ENCODE measurements around the gene ESR2. TPM values are rescaled to one million over a fixed set of nuclear protein-coding genes. Genes with fewer than 3 reads are reported as not detected.

Gene ESR2
- total RNA-seq, 1 donor from 2014 or later: 0.16 TPM

DNA sequence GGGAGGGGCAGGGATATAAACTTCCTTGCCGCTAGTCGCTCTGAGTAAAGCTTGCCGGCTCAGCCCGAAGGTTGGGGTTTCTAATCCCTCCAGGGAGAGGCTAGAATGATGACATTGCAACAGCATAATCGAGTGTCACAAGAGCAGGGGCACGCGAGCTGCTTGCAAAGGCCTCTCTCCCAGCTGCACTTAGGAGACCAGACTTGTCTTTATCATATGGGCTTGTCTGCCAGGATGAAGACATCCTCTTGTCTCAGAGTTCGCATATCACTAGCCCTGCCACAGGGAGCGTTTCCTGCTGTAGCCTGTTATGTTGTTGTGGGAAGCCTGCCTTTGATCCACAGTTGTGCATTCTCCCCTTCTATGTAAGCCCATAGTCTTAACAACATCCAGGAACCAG lies 180.0 kb downstream of the ESR2 start:
- no peak overlapping the region for H3K4me3 ChIP-seq (ENCODE audit: insufficient read depth, low read depth, low read length)
- Mint-ChIP-seq H3K9me3 (ENCODE audit: unreplicated experiment) (no peaks in the 10 kb centered on the region), H3K36me3 (ENCODE audit: low read depth, unreplicated experiment) (no peaks in the 10 kb centered on the region), H3K4me3 (ENCODE audit: unreplicated experiment) (no peak overlapping the region), H3K4me1 (ENCODE audit: low read depth, unreplicated experiment) (peaks cover 5% of the 10 kb centered on the region), H3K27ac (ENCODE audit: unreplicated experiment) (no peak overlapping the region), H3K27me3 (ENCODE audit: low read depth, unreplicated experiment) (no peaks in the 10 kb centered on the region)
- FAIRE-seq (no peak), DNase-seq (ENCODE audit: low read depth) (no peak)
- H3K4me2 ChIP-seq (ENCODE audit: low read length): no peak overlapping the region
- H3K27me3 ChIP-seq (ENCODE audit: insufficient read depth, low read length): no peaks in the 10 kb centered on the region
- no peaks in the 10 kb centered on the region for H3K9me3 ChIP-seq (ENCODE audit: insufficient read depth, low read depth, low read length)
- peaks cover 8% of the 10 kb centered on the region for H3K4me1 ChIP-seq (ENCODE audit: insufficient read depth, low read length)
- no peak overlapping the region for H3K27ac ChIP-seq (ENCODE audit: low read depth, low read length)
- no peak overlapping the region for H3K9ac ChIP-seq (ENCODE audit: low read length)
- H4K20me1 ChIP-seq (ENCODE audit: insufficient read depth, low read length): no peaks in the 10 kb centered on the region
- TF ChIP-seq EZH2 (IDR thresholded peaks at IDR 0.05; ENCODE audit: insufficient read depth, low read length): no peak
- TF ChIP-seq, protein P1, sequence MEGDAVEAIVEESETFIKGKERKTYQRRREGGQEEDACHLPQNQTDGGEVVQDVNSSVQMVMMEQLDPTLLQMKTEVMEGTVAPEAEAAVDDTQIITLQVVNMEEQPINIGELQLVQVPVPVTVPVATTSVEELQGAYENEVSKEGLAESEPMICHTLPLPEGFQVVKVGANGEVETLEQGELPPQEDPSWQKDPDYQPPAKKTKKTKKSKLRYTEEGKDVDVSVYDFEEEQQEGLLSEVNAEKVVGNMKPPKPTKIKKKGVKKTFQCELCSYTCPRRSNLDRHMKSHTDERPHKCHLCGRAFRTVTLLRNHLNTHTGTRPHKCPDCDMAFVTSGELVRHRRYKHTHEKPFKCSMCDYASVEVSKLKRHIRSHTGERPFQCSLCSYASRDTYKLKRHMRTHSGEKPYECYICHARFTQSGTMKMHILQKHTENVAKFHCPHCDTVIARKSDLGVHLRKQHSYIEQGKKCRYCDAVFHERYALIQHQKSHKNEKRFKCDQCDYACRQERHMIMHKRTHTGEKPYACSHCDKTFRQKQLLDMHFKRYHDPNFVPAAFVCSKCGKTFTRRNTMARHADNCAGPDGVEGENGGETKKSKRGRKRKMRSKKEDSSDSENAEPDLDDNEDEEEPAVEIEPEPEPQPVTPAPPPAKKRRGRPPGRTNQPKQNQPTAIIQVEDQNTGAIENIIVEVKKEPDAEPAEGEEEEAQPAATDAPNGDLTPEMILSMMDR (IDR thresholded peaks at IDR 0.05; ENCODE audit: insufficient read depth, low read depth, low read length): no peak
- H3K79me2 ChIP-seq (ENCODE audit: insufficient read depth, low read length): no peaks in the 10 kb centered on the region
- peak overlapping the region; percentile 20 for H2AFZ ChIP-seq (ENCODE audit: low read depth, low read length)
- no peaks in the 10 kb centered on the region for H3K36me3 ChIP-seq (ENCODE audit: insufficient read depth, low read length)

DNA sequence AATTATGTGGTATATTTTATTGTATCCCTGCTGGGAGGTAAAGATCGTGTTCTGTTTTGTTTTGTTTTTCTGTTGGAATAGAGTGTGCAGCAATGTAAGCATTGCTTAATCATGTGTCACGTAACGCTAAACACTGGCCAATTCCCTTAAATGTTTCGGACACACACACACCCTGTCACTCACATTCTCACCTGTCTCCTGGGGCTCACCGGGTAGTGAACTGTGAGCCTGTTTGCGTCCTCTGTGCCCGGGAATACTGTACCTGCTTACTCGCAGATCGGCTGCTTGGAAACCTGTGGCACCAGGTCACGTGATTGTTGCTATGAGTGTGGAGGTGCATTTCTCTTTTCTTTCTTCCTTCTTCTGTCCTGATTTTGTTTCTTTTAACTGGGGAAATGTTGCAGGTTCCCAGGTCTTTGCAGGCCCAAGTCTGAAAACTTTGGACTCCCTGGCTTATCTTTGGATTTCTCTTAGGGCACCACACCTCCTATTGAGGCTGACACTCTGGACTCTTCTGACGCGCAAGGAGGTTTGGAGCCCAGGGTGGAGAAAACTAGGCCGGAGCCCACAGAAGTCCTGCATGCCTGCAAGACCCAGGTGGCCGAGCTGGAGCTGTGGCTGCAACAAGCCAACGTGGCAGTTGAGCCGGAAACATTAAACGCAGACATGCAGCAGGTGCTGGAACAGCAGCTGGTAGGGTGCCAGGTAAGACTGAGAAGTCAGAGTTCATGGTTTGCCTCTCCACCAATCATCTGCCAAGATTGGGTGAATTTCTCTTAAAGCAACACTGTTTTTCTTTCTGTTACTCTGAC lies 181.1 kb downstream of the ESR2 start:
- peaks cover 3% of the 10 kb centered on the region for H3K4me1 Mint-ChIP-seq (ENCODE audit: low read depth, unreplicated experiment)
- TF ChIP-seq EZH2 (IDR thresholded peaks at IDR 0.05; ENCODE audit: insufficient read depth, low read length): no peak
- TF ChIP-seq, protein P1 (IDR thresholded peaks at IDR 0.05; ENCODE audit: insufficient read depth, low read depth, low read length): no peak
- FAIRE-seq (no peak), DNase-seq (ENCODE audit: low read depth) (no peak)
- no peak overlapping the region for H3K4me3 Mint-ChIP-seq (ENCODE audit: unreplicated experiment)
- H3K27ac Mint-ChIP-seq (ENCODE audit: unreplicated experiment): no peak overlapping the region
- no peak overlapping the region for H3K27ac ChIP-seq (ENCODE audit: low read depth, low read length)
- H3K27me3 Mint-ChIP-seq (ENCODE audit: low read depth, unreplicated experiment): no peaks in the 10 kb centered on the region
- H3K9me3 Mint-ChIP-seq (ENCODE audit: unreplicated experiment): no peaks in the 10 kb centered on the region
- H4K20me1 ChIP-seq (ENCODE audit: insufficient read depth, low read length): no peaks in the 10 kb centered on the region
- no peaks in the 10 kb centered on the region for H3K9me3 ChIP-seq (ENCODE audit: insufficient read depth, low read depth, low read length)
- H2AFZ ChIP-seq (ENCODE audit: low read depth, low read length): no peak overlapping the region
- no peaks in the 10 kb centered on the region for H3K36me3 ChIP-seq (ENCODE audit: insufficient read depth, low read length)
- no peak overlapping the region for H3K4me2 ChIP-seq (ENCODE audit: low read length)
- H3K4me1 ChIP-seq (ENCODE audit: insufficient read depth, low read length): peaks cover 6% of the 10 kb centered on the region
- no peaks in the 10 kb centered on the region for H3K79me2 ChIP-seq (ENCODE audit: insufficient read depth, low read length)
- H3K4me3 ChIP-seq (ENCODE audit: insufficient read depth, low read depth, low read length): no peak overlapping the region
- H3K36me3 Mint-ChIP-seq (ENCODE audit: low read depth, unreplicated experiment): no peaks in the 10 kb centered on the region
- no peaks in the 10 kb centered on the region for H3K27me3 ChIP-seq (ENCODE audit: insufficient read depth, low read length)
- no peak overlapping the region for H3K9ac ChIP-seq (ENCODE audit: low read length)

DNA sequence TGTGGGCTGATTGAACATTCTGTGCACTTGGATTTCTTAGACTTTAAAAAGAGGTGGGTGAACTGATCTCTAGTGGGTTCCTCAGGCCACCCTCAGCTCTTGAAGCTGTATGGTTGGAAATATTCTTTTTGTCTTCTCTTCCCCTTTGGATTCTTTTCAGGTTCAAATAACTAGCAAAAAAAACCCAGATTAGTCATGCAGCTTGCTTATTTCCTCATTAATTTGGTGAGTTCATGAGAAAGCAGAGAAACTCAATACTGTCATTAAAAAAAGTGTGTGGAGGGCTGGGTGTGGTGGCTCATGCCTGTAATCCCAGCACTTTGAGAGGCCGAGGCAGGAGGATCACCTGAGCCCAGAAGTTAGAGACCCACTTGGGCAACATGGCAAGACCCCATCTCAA lies 183.4 kb downstream of the ESR2 start:
- Histone ChIP-seq H3K9ac (ENCODE audit: low read length) (no peak overlapping the region), H3K4me1 (ENCODE audit: insufficient read depth, low read length) (no peaks in the 10 kb centered on the region), H3K27me3 (ENCODE audit: insufficient read depth, low read length) (no peaks in the 10 kb centered on the region), H3K4me3 (ENCODE audit: insufficient read depth, low read depth, low read length) (no peak overlapping the region), H3K79me2 (ENCODE audit: insufficient read depth, low read length) (no peaks in the 10 kb centered on the region), H4K20me1 (ENCODE audit: insufficient read depth, low read length) (no peaks in the 10 kb centered on the region), H3K9me3 (ENCODE audit: insufficient read depth, low read depth, low read length) (no peaks in the 10 kb centered on the region), H3K27ac (ENCODE audit: low read depth, low read length) (no peak overlapping the region), H3K36me3 (ENCODE audit: insufficient read depth, low read length) (no peaks in the 10 kb centered on the region), H2AFZ (ENCODE audit: low read depth, low read length) (no peak overlapping the region), H3K4me2 (ENCODE audit: low read length) (no peak overlapping the region)
- Mint-ChIP-seq H3K27ac (ENCODE audit: unreplicated experiment) (no peak overlapping the region), H3K36me3 (ENCODE audit: low read depth, unreplicated experiment) (no peaks in the 10 kb centered on the region), H3K4me1 (ENCODE audit: low read depth, unreplicated experiment) (peaks cover 2% of the 10 kb centered on the region), H3K27me3 (ENCODE audit: low read depth, unreplicated experiment) (no peaks in the 10 kb centered on the region), H3K4me3 (ENCODE audit: unreplicated experiment) (no peak overlapping the region), H3K9me3 (ENCODE audit: unreplicated experiment) (no peaks in the 10 kb centered on the region)
- DNase-seq (ENCODE audit: low read depth) (no peak), FAIRE-seq (no peak)
- TF ChIP-seq, protein P1 (IDR thresholded peaks at IDR 0.05; ENCODE audit: insufficient read depth, low read depth, low read length): no peak
- no peak for TF ChIP-seq EZH2 (IDR thresholded peaks at IDR 0.05; ENCODE audit: insufficient read depth, low read length)

Data from astrocyte (in vitro differentiated cells and primary cell).